ENCODE measurements around the gene LAMA5.

GRCh38 chr20:62329389-62330377 is 37.4 kb downstream of the LAMA5 start:
- TF ChIP-seq CTCF (IDR thresholded peaks at IDR 0.05): no peak
- no peak for TF ChIP-seq POLR2A (IDR thresholded peaks at IDR 0.05)

Measured in lower leg skin (tissue), 3 donors.